Heart left ventricle (tissue), 16 donors: ENCODE data around the gene ATG16L2. TPM values are rescaled to one million over a fixed set of nuclear protein-coding genes. Genes with fewer than 3 reads are reported as not detected.
A peak's percentile ranks its signal among the peaks of the same experiment; 100 is the strongest.
"Not testable (repeated sequence)": the region's sequence is repeated elsewhere in the genome, so short reads cannot be mapped to it uniquely, and the experiment has no call there.

ENCODE experiments used
- ATAC-seq, 4 donors: fragments of 200-7000 bp; cut with Tn5 transposase; one replicate each; pipeline ENCODE4 v1.9.1; 2020 to 2022; ENCODE audit warnings: moderate library complexity in 4 of 4, mild to moderate bottlenecking in 3 of 4, moderate number of reproducible peaks in 1 of 4
- DNase-seq, 5 donors: peaks; one replicate each; pipeline ENCODE4 v3.0.0-alpha.2; 2020
- H3K27ac ChIP-seq, 12 donors: fragments of 200-600 bp; sonication (generic) in 4 of 12; one replicate each; pipeline versions ENCODE4 v1.5.0 to v1.8.0; 2016 to 2022; ENCODE audit warnings: mild to moderate bottlenecking in 2 of 12
- H3K27me3 ChIP-seq, 9 donors: fragments of 200-600 bp; sonication (generic) in 2 of 9; one replicate each; pipeline versions ENCODE4 v1.5.1 to v1.8.0; 2016 to 2022; ENCODE audit warnings: mild to moderate bottlenecking in 3 of 9
- H3K36me3 ChIP-seq, 9 donors: fragments of 200-600 bp; sonication (generic) in 2 of 9; one replicate each; pipeline versions ENCODE4 v1.5.0 to v1.8.0; 2018 to 2022; ENCODE audit warnings: mild to moderate bottlenecking in 2 of 9
- H3K4me1 ChIP-seq, 12 donors: fragments of 200-600 bp; sonication (generic) in 4 of 12; one replicate each; pipeline versions ENCODE4 v1.5.0 to v1.8.0; 2016 to 2022; ENCODE audit warnings: mild to moderate bottlenecking in 3 of 12
- H3K4me3 ChIP-seq, 12 donors: fragments of 200-600 bp; sonication (generic) in 4 of 12; one replicate each; pipeline versions ENCODE4 v1.5.0 to v1.8.0; 2017 to 2022; ENCODE audit warnings: mild to moderate bottlenecking in 9 of 12, moderate library complexity in 4 of 12
- H3K9me3 ChIP-seq, 12 donors: fragments of 200-600 bp; sonication (generic) in 4 of 12; one replicate each; pipeline versions ENCODE4 v1.5.0 to v1.8.0; 2016 to 2022; ENCODE audit warnings: mild to moderate bottlenecking in 1 of 12
- CTCF ChIP-seq, 12 donors: fragments of 200-600 bp; sonication (generic) in 4 of 12; IDR thresholded peaks; one replicate each; pipeline versions ENCODE4 v1.5.0 to v1.8.0; 2018 to 2022; ENCODE audit warnings: antibody characterized with exemption in 12 of 12, mild to moderate bottlenecking in 5 of 12
- POLR2A ChIP-seq, 2 donors: fragments of 450-650 bp; IDR thresholded peaks; one replicate each; pipeline ENCODE4 v1.6.1; 2017; ENCODE audit warnings: antibody characterized with exemption in 2 of 2, mild to moderate bottlenecking in 2 of 2, moderate library complexity in 2 of 2
- WGBS, 4 donors: extraction: QIAGEN DNeasy Blood & Tissue Kit in 2 of 4; methylation state at CpG; one replicate each; pipeline versions ENCODE4 v1.1.5 to v1.1.7; 2013 to 2018; 5-methylcytosine and 5-hydroxymethylcytosine counted together
- intact Hi-C, 10 donors: fragments of 100-400 bp; cut with DNase I; formaldehyde crosslinking; loops; one replicate each; pipeline versions ENCODE4 v1.11.1 to v1.14.2; 2022
- polyA plus RNA-seq, 2 donors: library from polyadenylated mRNA; stranded (reverse); fragments of 200-250 nt; gene quantifications; one replicate each; pipeline ENCODE4 v1.2.3, GENCODE V29; 2013
- total RNA-seq, 9 donors: library from RNA; depleted of rRNA in 2 of 9; stranded (reverse); fragments of >200 nt in 2 of 9; fragmentation: NEBNext Ultra II Directional in 3 of 9; extraction: Animal tissue kit (Norgen Biotek cat#: 25700) in 3 of 9; gene quantifications; one replicate each; pipeline versions ENCODE4 v1.1.0 to v1.2.4, GENCODE V29; 2016 to 2023
- donor health status: ischemic (EF 13 %, LVEDD 7.1; RV severe dilation, severe dysfunction).
- donor health status: healthy with polysubstance abuse.
- donor health status: DM: no; HTN: yes; CAD: no.
- donor health status: DM: no; HTN: no; CAD: no.
- donor health status: ischemic (EF 25% LVEDD 6.9; RV normal size, moderate dysfunction).
- donor health status: ischemic (EF 25% LVEDD 5.7; RV mildly dilated, moderate dysfunction).
- donor health status: healthy.
- donor health status: DM: yes; HTN: yes; CAD: no.
- donor health status: ischemic (EF 35%, LVEDD 5.7; RV mildly dilated, moderate dysfunction).
- donor health status: nonischemic (EF 11% LVEDD 7.7; RV severe dilation, severe dysfunction).
- donor health status: DM: yes; HTN: yes; CAD: no.
- donor health status: PGD.
- donor health status: ischemic (EF 29% LVEDD 5.4; RV normal size, mild dysfunction).
- donor health status: nonischemic (EF 23%, LVEDD 6.1; RV moderate dilation, normal function).

Gene ATG16L2
- total and polyA plus RNA-seq, 11 donors, result 6.0 to 28.9 (median 13.2) TPM

- no peak for ATAC-seq
- intact Hi-C loops, result loop anchor here in 1 of 10 donors (5.0 kb wide), 1 partner anchor 416 kb away; no protein-coding TSS in a partner anchor
- H3K4me1 ChIP-seq, result peaks cover 5 to 44% (median 18%) of the 10 kb centered on the region in 12 donors
- no peak overlapping the region for H3K4me3 ChIP-seq
- WGBS, 4 donors, result 88 to 93% (median 92%) methylated on average over 8 to 15 of the region's 15 CpGs
- no peaks in the 10 kb centered on the region for H3K27me3 ChIP-seq
- peak in 2 of 5 donors; percentile 22 to 59 for DNase-seq
- H3K27ac ChIP-seq, result peak overlapping the region in 1 of 12 donors; percentile 59
- TF ChIP-seq CTCF (IDR thresholded peaks at IDR 0.05) (no peak), POLR2A (IDR thresholded peaks at IDR 0.05) (no peak)
- no peaks in the 10 kb centered on the region for H3K9me3 ChIP-seq
- peaks cover 0 to 79% (median 7%) of the 10 kb centered on the region in 9 donors for H3K36me3 ChIP-seq
Observed at GRCh38 chr11:72826191-72826941, 12.2 kb downstream of the ATG16L2 start.

- H3K4me1 ChIP-seq, result peaks cover 6 to 44% (median 19%) of the 10 kb centered on the region in 12 donors
- no peaks in the 10 kb centered on the region for H3K9me3 ChIP-seq
- intact Hi-C loops, result loop anchor here in 1 of 10 donors (5.0 kb wide), 1 partner anchor 415 kb away; no protein-coding TSS in a partner anchor
- no peak for TF ChIP-seq CTCF (IDR thresholded peaks at IDR 0.05)
- TF ChIP-seq POLR2A (IDR thresholded peaks at IDR 0.05), result no peak
- peak overlapping the region in 5 of 12 donors; percentile 55 to 89 (median 62) for H3K27ac ChIP-seq
- 88 to 93% (median 91%) methylated on average over 7 to 8 of the region's 8 CpGs for WGBS, 4 donors
- peaks cover 0 to 85% (median 7%) of the 10 kb centered on the region in 9 donors for H3K36me3 ChIP-seq
- no peak overlapping the region for H3K4me3 ChIP-seq
- H3K27me3 ChIP-seq, result no peaks in the 10 kb centered on the region
- ATAC-seq, result no peak
- no peak for DNase-seq
Observed at GRCh38 chr11:72826942-72827480, 12.8 kb downstream of the ATG16L2 start.

GRCh38 chr11:72827656-72828055 lies 13.4 kb downstream of the ATG16L2 start:
- not testable (repeated sequence) for ATAC-seq, H3K9me3 ChIP-seq, H3K27me3 ChIP-seq, H3K4me3 ChIP-seq
- intact Hi-C loops, result loop anchor here in 1 of 10 donors (5.0 kb wide), 1 partner anchor 415 kb away; no protein-coding TSS in a partner anchor
- H3K4me1 ChIP-seq, result peaks cover 12 to 45% (median 21%) of the 10 kb centered on the region in 12 donors
- WGBS, 4 donors, result 73 to 80% (median 76%) methylated on average over 11 of the region's 11 CpGs
- H3K36me3 ChIP-seq, result peaks cover 0 to 80% (median 7%) of the 10 kb centered on the region in 9 donors
- peak in 1 of 5 donors; percentile 44 for DNase-seq
- H3K27ac ChIP-seq, result peak overlapping the region in 11 of 12 donors; percentile 25 to 89 (median 50)

GRCh38 chr11:72828081-72828567 lies 13.9 kb downstream of the ATG16L2 start:
- H3K4me3 ChIP-seq, result no peak overlapping the region
- ATAC-seq (no peak), DNase-seq (peak in 2 of 5 donors; percentile 19 to 69)
- intact Hi-C loops, result loop anchor here in 1 of 10 donors (5.0 kb wide), 1 partner anchor 414 kb away; no protein-coding TSS in a partner anchor
- H3K27ac ChIP-seq, result peak overlapping the region in 11 of 12 donors; percentile 25 to 89 (median 55)
- H3K9me3 ChIP-seq, result no peaks in the 10 kb centered on the region
- peaks cover 0 to 80% (median 7%) of the 10 kb centered on the region in 9 donors for H3K36me3 ChIP-seq
- no peak for TF ChIP-seq POLR2A (IDR thresholded peaks at IDR 0.05)
- no peak for TF ChIP-seq CTCF (IDR thresholded peaks at IDR 0.05)
- WGBS, 4 donors, result 49 to 81% (median 72%) methylated on average over 5 to 11 of the region's 11 CpGs
- peaks cover 17 to 50% (median 25%) of the 10 kb centered on the region in 12 donors for H3K4me1 ChIP-seq
- no peaks in the 10 kb centered on the region for H3K27me3 ChIP-seq
